Caco-2 (cell line): ENCODE data around the gene ACLY. TPM values are rescaled to one million over a fixed set of nuclear protein-coding genes. Genes with fewer than 3 reads are reported as not detected.
"Not testable (repeated sequence)": the region's sequence is repeated elsewhere in the genome, so short reads cannot be mapped to it uniquely, and the experiment has no call there.

Experiments
- BruUV-seq: library from RNA; stranded (reverse); fragments of 400-500 nt; replicated peaks from 2 replicates; lab custom pipeline; 2021; lab: Mats Ljungman, UMichigan
- CTCF ChIA-PET: fragments of 300-600 bp; sonication (Branson Sonifier 250); formaldehyde crosslinking; loops from one replicate; lab custom pipeline; 2022; ENCODE audit warnings: antibody characterized with exemption; lab: Charles Lee
- POLR2A ChIA-PET: fragments of 300-600 bp; sonication (Branson Sonifier 250); formaldehyde crosslinking; loops from one replicate; lab custom pipeline; 2022; ENCODE audit warnings: antibody characterized with exemption; lab: Charles Lee
- DNase-seq, 2 experiments: peaks; one replicate each; pipeline versions ENCODE4 v3.0.0 to v3.0.0-alpha.2; 2020 to 2022
- H3K27me3 ChIP-seq: replicated peaks from 2 replicates; pipeline ENCODE4 v1.6.0; 2011; ENCODE audit warnings: low read length; ENCODE audit not compliant: control insufficient read depth, insufficient read depth
- H3K36me3 ChIP-seq: 2 replicates; pipeline ENCODE4 v1.5.1; 2011; ENCODE audit warnings: low read length; ENCODE audit not compliant: control insufficient read depth, insufficient read depth
- H3K4me1 ChIP-seq: fragments of 250-450 bp; sonication (Bioruptor Pico); 2 replicates; pipeline ENCODE4 v1.5.1; 2020; ENCODE audit warnings: mild to moderate bottlenecking
- H3K4me3 ChIP-seq: 2 replicates; pipeline ENCODE4 v1.5.1; 2011; ENCODE audit warnings: low read depth, mild to moderate bottlenecking, control low read depth, low read length
- H3K9me3 ChIP-seq: fragments of 250-450 bp; sonication (Bioruptor Pico); 2 replicates; pipeline ENCODE4 v1.5.1; 2020; ENCODE audit warnings: mild to moderate bottlenecking, moderate library complexity
- H3K27ac Mint-ChIP-seq: one replicate; pipeline ENCODE4 v1.8.0; 2022; ENCODE audit warnings: mixed read lengths; ENCODE audit not compliant: unreplicated experiment
- H3K27me3 Mint-ChIP-seq: one replicate; pipeline ENCODE4 v1.8.0; 2022; ENCODE audit warnings: mixed read lengths; ENCODE audit not compliant: insufficient read depth, unreplicated experiment
- H3K36me3 Mint-ChIP-seq: one replicate; pipeline ENCODE4 v1.8.0; 2022; ENCODE audit warnings: mild to moderate bottlenecking, mixed read lengths; ENCODE audit not compliant: insufficient read depth, unreplicated experiment
- H3K4me1 Mint-ChIP-seq: one replicate; pipeline ENCODE4 v1.8.0; 2022; ENCODE audit warnings: low read depth, mixed read lengths; ENCODE audit not compliant: unreplicated experiment
- H3K4me3 Mint-ChIP-seq: one replicate; pipeline ENCODE4 v1.8.0; 2022; ENCODE audit warnings: mild to moderate bottlenecking, moderate library complexity, mixed read lengths; ENCODE audit not compliant: unreplicated experiment
- H3K9me3 Mint-ChIP-seq: one replicate; pipeline ENCODE4 v1.8.0; 2022; ENCODE audit warnings: mixed read lengths; ENCODE audit not compliant: unreplicated experiment
- intact Hi-C: fragments of 100-400 bp; cut with micrococcal nuclease; formaldehyde crosslinking; loops from one replicate; pipeline ENCODE4 v1.10.0; 2022; ENCODE audit not compliant: unreplicated experiment
- total RNA-seq: library from RNA; stranded (reverse); gene quantifications from 2 replicates; pipeline ENCODE4 v1.2.3, GENCODE V29; 2022
- TF ChIP-seq, protein P1 (sequence below), 2 experiments: fragments of 200-600 bp in 1 of 2; IDR thresholded peaks; 1 replicate in 1 of 2; 2 replicates in 1 of 2; pipeline versions ENCODE4 v1.5.1 to v1.8.0; 2011 to 2022; ENCODE audit warnings: antibody characterized with exemption in 1 of 2, control low read depth in 1 of 2, inconsistent platforms in 1 of 2, low read depth in 1 of 2, low read length in 1 of 2, mild to moderate bottlenecking in 1 of 2, moderate library complexity in 1 of 2; ENCODE audit not compliant: insufficient read depth in 1 of 2, severe bottlenecking in 1 of 2, unreplicated experiment in 1 of 2

ACLY gene
- total RNA-seq, 1 experiment from 2014 or later = 246 TPM

DNA sequence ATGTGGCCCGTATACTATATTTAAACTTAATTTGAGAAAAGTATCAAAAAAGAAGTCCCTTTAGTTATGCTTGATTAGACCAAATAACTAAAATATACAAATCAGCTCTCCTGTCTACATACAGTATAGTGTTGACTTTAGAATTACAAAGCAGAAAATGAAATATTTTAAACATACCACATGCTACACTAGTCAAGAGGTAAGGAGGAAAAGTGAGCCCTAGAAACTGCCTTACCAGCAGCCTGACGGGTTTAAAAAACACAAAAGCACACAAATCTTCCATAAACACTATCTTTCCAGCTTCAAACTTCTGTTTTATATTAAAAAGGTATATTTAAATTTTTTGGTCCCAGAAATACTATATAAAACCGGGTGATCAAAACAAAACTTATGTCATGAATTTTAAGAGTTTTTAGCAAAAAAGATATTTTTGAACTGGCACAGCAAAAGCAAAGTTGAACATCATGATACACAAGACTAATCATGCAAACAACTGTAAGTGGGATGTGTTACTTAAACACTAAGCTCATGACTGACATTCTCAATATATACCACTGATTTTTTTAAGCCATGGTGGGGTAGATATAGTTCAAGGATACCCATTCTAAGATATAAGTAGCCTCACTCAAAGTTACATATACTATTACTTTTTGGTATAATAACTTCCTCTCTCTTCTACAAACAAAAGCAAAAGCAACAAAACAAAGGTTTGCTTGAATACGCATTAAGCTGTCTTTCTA lies 69.3 kb downstream of the ACLY start:
- ChIA-PET POLR2A (interaction anchor here (0.9 kb wide), 1 partner anchor 108 kb away, joined by 3 read pairs; no protein-coding TSS in a partner anchor), CTCF (no interaction called here)
- H3K36me3 Mint-ChIP-seq = peaks cover 40% of the 10 kb centered on the region
- intact Hi-C loops = no loop called here
- H3K27me3 ChIP-seq = no peaks in the 10 kb centered on the region
- H3K4me3 Mint-ChIP-seq = no peak overlapping the region
- H3K36me3 ChIP-seq = no peaks in the 10 kb centered on the region; the same call in 1 of the 2 replicates
- no peaks in the 10 kb centered on the region for H3K4me1 ChIP-seq
- H3K27me3 Mint-ChIP-seq = no peaks in the 10 kb centered on the region
- BruUV-seq = no TSS peak
- no peak for DNase-seq
- no peak overlapping the region for H3K4me3 ChIP-seq
- H3K27ac Mint-ChIP-seq = no peak overlapping the region
- no peaks in the 10 kb centered on the region for H3K9me3 ChIP-seq
- H3K9me3 Mint-ChIP-seq = no peaks in the 10 kb centered on the region
- TF ChIP-seq, protein P1, sequence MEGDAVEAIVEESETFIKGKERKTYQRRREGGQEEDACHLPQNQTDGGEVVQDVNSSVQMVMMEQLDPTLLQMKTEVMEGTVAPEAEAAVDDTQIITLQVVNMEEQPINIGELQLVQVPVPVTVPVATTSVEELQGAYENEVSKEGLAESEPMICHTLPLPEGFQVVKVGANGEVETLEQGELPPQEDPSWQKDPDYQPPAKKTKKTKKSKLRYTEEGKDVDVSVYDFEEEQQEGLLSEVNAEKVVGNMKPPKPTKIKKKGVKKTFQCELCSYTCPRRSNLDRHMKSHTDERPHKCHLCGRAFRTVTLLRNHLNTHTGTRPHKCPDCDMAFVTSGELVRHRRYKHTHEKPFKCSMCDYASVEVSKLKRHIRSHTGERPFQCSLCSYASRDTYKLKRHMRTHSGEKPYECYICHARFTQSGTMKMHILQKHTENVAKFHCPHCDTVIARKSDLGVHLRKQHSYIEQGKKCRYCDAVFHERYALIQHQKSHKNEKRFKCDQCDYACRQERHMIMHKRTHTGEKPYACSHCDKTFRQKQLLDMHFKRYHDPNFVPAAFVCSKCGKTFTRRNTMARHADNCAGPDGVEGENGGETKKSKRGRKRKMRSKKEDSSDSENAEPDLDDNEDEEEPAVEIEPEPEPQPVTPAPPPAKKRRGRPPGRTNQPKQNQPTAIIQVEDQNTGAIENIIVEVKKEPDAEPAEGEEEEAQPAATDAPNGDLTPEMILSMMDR (IDR thresholded peaks at IDR 0.05; ENCODE audit: insufficient read depth in 1 of 2, low read depth in 1 of 2, low read length in 1 of 2, severe bottlenecking in 1 of 2, unreplicated experiment in 1 of 2) = no peak
- H3K4me1 Mint-ChIP-seq = no peaks in the 10 kb centered on the region

DNA sequence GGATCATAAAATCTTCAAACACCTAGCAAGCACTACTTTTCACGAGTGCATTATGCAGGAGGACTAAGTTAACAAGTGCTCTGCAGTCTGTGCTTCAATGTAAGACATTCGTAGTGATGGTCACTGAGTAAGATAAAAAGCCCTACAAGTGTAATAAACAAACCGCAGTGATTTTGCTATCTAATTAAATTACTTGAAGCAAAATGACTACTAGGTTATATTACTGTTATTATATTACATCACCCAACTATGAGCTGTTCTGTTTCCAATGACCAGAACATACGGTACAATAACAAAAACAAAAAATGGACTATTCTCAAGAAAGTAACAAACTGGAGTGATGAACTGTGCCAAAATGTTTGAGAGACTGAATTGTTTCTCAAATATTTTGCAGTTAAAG lies 70.0 kb downstream of the ACLY start:
- POLR2A ChIA-PET = no interaction called here
- CTCF ChIA-PET = no interaction called here
- no peak overlapping the region for H3K4me3 Mint-ChIP-seq

DNA sequence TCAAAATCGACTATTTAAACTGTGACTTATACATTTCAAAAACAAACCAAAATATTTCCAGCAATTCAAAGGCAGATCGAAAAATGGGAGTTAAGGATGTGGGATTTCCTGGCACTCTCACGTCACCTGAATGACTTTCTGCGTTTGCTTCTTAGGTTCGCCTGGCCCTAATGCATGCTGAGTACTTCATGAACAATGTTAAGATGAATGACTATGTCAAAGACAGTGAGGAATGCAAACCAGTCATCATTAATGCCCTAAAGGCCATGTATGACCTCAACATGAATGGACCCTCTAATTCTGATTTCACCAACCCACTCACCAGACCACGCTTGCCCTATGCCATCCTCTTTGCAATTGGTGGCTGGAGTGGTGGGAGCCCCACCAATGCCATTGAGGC lies 73.8 kb downstream of the ACLY start:
- Mint-ChIP-seq H3K4me3 (no peak overlapping the region), H3K27ac (no peak overlapping the region), H3K9me3 (no peaks in the 10 kb centered on the region), H3K4me1 (no peaks in the 10 kb centered on the region), H3K36me3 (peaks cover 11% of the 10 kb centered on the region), H3K27me3 (no peaks in the 10 kb centered on the region)
- Histone ChIP-seq H3K27me3 (no peaks in the 10 kb centered on the region), H3K4me3 (no peak overlapping the region), H3K9me3 (no peaks in the 10 kb centered on the region), H3K36me3 (no peaks in the 10 kb centered on the region), H3K4me1 (no peaks in the 10 kb centered on the region)
- TF ChIP-seq, protein P1 (IDR thresholded peaks at IDR 0.05; ENCODE audit: insufficient read depth in 1 of 2, low read depth in 1 of 2, low read length in 1 of 2, severe bottlenecking in 1 of 2, unreplicated experiment in 1 of 2) = no peak
- ChIA-PET CTCF (no interaction called here), POLR2A (no interaction called here)
- DNase-seq = no peak
- intact Hi-C loops = no loop called here
- no TSS peak for BruUV-seq

More for the DNA sequence above, 70.0 kb downstream of the ACLY start:
- H3K9me3 Mint-ChIP-seq = no peaks in the 10 kb centered on the region
- H3K4me3 ChIP-seq = no peak overlapping the region
- H3K36me3 ChIP-seq = no peaks in the 10 kb centered on the region; the same call in 1 of the 2 replicates
- TF ChIP-seq, protein P1 (IDR thresholded peaks at IDR 0.05; ENCODE audit: insufficient read depth in 1 of 2, low read depth in 1 of 2, low read length in 1 of 2, severe bottlenecking in 1 of 2, unreplicated experiment in 1 of 2) = no peak
- no peaks in the 10 kb centered on the region for H3K27me3 ChIP-seq
- no peak overlapping the region for H3K27ac Mint-ChIP-seq
- H3K4me1 ChIP-seq = no peaks in the 10 kb centered on the region
- intact Hi-C loops = no loop called here
- peaks cover 34% of the 10 kb centered on the region for H3K36me3 Mint-ChIP-seq
- no peaks in the 10 kb centered on the region for H3K4me1 Mint-ChIP-seq
- BruUV-seq = no TSS peak
- H3K27me3 Mint-ChIP-seq = no peaks in the 10 kb centered on the region
- DNase-seq = no peak
- no peaks in the 10 kb centered on the region for H3K9me3 ChIP-seq

DNA sequence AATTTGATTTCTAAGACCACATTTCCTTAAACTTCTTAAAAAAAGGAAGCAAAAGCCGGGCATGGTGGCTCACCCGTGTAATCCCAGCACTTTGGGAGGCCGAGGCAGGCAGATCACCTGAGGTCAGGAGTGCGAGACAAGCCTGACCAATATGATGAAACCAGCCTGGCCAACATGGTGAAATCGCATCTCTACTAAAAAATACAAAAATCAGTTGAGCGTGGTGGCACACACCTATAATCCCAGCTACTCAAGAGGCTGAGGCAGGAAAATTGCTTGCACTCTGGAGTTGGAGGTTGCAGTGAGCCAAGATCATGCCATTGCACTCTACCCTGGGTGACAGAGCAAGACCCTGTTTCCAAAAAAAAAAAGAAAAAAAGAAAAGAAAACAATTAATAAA lies 78.0 kb downstream of the ACLY start:
- H3K9me3 Mint-ChIP-seq, H3K4me3 Mint-ChIP-seq, H3K9me3 ChIP-seq, H3K27ac Mint-ChIP-seq, POLR2A ChIA-PET, H3K36me3 Mint-ChIP-seq, H3K27me3 Mint-ChIP-seq, intact Hi-C loops, H3K27me3 ChIP-seq, H3K4me3 ChIP-seq, CTCF ChIA-PET, H3K4me1 Mint-ChIP-seq, DNase-seq, H3K36me3 ChIP-seq, H3K4me1 ChIP-seq, BruUV-seq: not testable (repeated sequence)

DNA sequence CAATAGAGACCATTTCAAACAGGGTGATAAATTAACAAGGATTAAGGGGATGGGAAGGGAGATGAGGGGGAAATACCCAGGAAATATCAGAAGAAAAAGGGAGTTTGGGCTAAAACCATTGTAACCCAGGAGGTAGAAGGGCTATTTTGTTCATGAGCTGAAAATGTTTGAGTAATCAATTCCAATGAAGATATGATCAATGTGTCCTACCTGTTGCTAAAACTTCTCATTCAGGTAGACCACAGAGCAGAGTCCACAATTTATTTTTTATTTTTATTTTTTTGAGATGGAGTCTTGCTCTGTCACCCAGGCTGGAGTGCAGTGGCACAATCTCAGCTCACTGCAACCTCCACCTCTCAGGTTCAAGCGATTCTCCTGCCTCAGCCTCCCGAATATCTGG lies 79.3 kb downstream of the ACLY start:
- DNase-seq, H3K9me3 ChIP-seq, H3K9me3 Mint-ChIP-seq, intact Hi-C loops, H3K36me3 Mint-ChIP-seq, BruUV-seq, H3K4me1 ChIP-seq, H3K4me3 ChIP-seq, H3K36me3 ChIP-seq, POLR2A ChIA-PET, H3K4me1 Mint-ChIP-seq, CTCF ChIA-PET, H3K27me3 ChIP-seq, H3K27me3 Mint-ChIP-seq, H3K4me3 Mint-ChIP-seq, H3K27ac Mint-ChIP-seq: not testable (repeated sequence)
